Ishikawa (cell line): ENCODE data around the gene HDGFL2.

Experiments
- CEBPB ChIP-seq: IDR thresholded peaks from 2 replicates; pipeline ENCODE4 v1.6.1; 2012
- EGR1 ChIP-seq: IDR thresholded peaks from 2 replicates; pipeline ENCODE4 v1.6.1; 2012
- EP300 ChIP-seq: IDR thresholded peaks from 2 replicates; pipeline ENCODE4 v1.6.1; 2012; ENCODE audit warnings: borderline replicate concordance
- FOXM1 ChIP-seq: IDR thresholded peaks from 2 replicates; pipeline ENCODE4 v1.6.1; 2012; ENCODE audit warnings: low read depth, borderline replicate concordance
- MAX ChIP-seq: IDR thresholded peaks from 2 replicates; pipeline ENCODE4 v1.6.1; 2012
- NFIC ChIP-seq: IDR thresholded peaks from 2 replicates; pipeline ENCODE4 v1.6.1; 2012
- REST ChIP-seq: IDR thresholded peaks from 2 replicates; pipeline ENCODE4 v1.6.1; 2012; ENCODE audit warnings: low read depth, mild to moderate bottlenecking
- TEAD4 ChIP-seq: IDR thresholded peaks from 2 replicates; pipeline ENCODE4 v1.6.1; 2012
- ZBTB7A ChIP-seq: IDR thresholded peaks from 2 replicates; pipeline ENCODE4 v1.6.1; 2012; ENCODE audit warnings: low read depth

DNA sequence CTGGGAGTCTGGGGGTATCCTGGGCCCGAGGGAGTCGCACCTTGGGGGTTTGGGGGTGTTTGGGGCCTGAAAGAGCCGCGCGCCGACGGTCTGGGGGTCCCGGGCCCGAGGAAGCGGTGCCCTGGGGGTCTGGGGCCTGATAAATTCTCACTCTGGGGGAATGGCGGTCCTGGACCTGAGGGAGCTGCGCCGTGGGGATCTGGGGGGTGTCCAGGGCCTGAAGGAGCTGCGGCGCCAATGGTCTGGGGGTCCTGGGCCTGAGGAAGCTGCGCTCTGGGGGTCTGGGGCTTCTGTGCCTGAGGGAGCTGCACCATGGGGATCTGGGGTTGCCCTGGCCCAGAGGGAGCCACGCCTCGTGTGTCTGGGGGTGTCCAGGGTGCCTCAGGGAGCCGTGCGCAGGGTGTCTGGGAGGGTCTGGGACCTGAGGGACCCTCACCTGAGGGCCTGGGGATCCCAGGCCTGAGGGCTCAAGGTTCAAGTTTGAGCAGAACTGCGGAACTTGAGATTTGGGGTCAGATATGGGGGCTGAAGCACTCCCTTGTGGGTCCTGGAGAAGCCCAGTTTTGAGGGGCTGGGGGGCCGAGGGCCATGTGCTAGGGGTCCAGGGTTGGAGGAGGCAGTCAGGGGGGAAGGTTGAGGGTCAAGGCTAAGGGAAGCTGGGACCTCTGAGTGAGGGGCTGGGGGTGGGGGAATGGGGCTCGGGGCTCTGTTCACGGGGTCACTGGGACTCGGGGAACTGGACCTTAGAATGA is 1.1 kb downstream of the HDGFL2 start:
- no peak for TF ChIP-seq MAX
- no peak for TF ChIP-seq EP300
- no peak for TF ChIP-seq TEAD4
- no peak for TF ChIP-seq FOXM1
- no peak for TF ChIP-seq CEBPB
- no peak for TF ChIP-seq REST
- no peak for TF ChIP-seq ZBTB7A
- no peak for TF ChIP-seq NFIC
- TF ChIP-seq EGR1: no peak
